ENCODE data around the gene PLA2G2E.

GRCh38 chr1:19882111-19883071 lies 41.0 kb downstream of the PLA2G2E start, which contains the start of gene OTUD3:
- TF ChIP-seq SUZ12 (IDR thresholded peaks at IDR 0.05; ENCODE audit: extremely low read depth, insufficient read depth, insufficient read length) (no peak), YY1 (IDR thresholded peaks at IDR 0.05; ENCODE audit: insufficient read depth, insufficient read length) (peak; percentile 54)

Data from NT2/D1 (cell line).